Hepatocyte (in vitro differentiated cells): ENCODE measurements around the gene CCDC188. TPM values are rescaled to one million over a fixed set of nuclear protein-coding genes. Genes with fewer than 3 reads are reported as not detected.

Source experiments
- DNase-seq: peaks from one replicate; pipeline ENCODE4 v3.0.0-alpha.2; 2016; ENCODE audit warnings: low spot score
- H2AFZ ChIP-seq: fragments of 200-600 bp; sonication (generic); 2 replicates; pipeline ENCODE4 v1.6.0; 2016; ENCODE audit warnings: antibody characterized with exemption, mild to moderate bottlenecking
- H3K27ac ChIP-seq: fragments of 200-600 bp; sonication (generic); 2 replicates; pipeline ENCODE4 v1.5.1; 2016; ENCODE audit warnings: mild to moderate bottlenecking
- H3K27me3 ChIP-seq: fragments of 200-600 bp; sonication (generic); 2 replicates; pipeline ENCODE4 v1.6.1; 2016
- H3K36me3 ChIP-seq: fragments of 200-600 bp; sonication (generic); replicated peaks from 2 replicates; pipeline ENCODE4 v1.5.1; 2016; ENCODE audit warnings: low read depth; ENCODE audit not compliant: insufficient read depth
- H3K4me1 ChIP-seq: fragments of 200-600 bp; sonication (generic); 2 replicates; pipeline ENCODE4 v1.5.1; 2016; ENCODE audit warnings: mild to moderate bottlenecking, moderate library complexity; ENCODE audit not compliant: insufficient read depth
- H3K4me2 ChIP-seq: fragments of 200-600 bp; sonication (generic); 2 replicates; pipeline ENCODE4 v1.6.0; 2016
- H3K4me3 ChIP-seq: fragments of 200-600 bp; sonication (generic); 2 replicates; pipeline ENCODE4 v1.5.1; 2016; ENCODE audit warnings: mild to moderate bottlenecking
- H3K79me2 ChIP-seq: fragments of 200-600 bp; sonication (generic); 2 replicates; pipeline ENCODE4 v1.6.0; 2017; ENCODE audit warnings: mild to moderate bottlenecking
- H3K9me2 ChIP-seq: fragments of 200-600 bp; sonication (generic); replicated peaks from 2 replicates; pipeline ENCODE4 v1.6.0; 2017; ENCODE audit warnings: mild to moderate bottlenecking; ENCODE audit not compliant: insufficient read depth
- H3K9me3 ChIP-seq: fragments of 200-600 bp; sonication (generic); 2 replicates; pipeline ENCODE4 v1.5.1; 2016; ENCODE audit warnings: low read depth, mild to moderate bottlenecking
- H4K20me1 ChIP-seq: fragments of 200-600 bp; sonication (generic); 2 replicates; pipeline ENCODE4 v1.6.0; 2016; ENCODE audit warnings: mild to moderate bottlenecking; ENCODE audit not compliant: insufficient read depth, poor library complexity, severe bottlenecking
- CTCF ChIP-seq: fragments of 200-600 bp; sonication (generic); IDR thresholded peaks from 2 replicates; pipeline ENCODE4 v1.5.1; 2016; ENCODE audit warnings: antibody characterized with exemption, mild to moderate bottlenecking; ENCODE audit not compliant: poor library complexity
- EZH2 ChIP-seq: fragments of 200-600 bp; sonication (generic); IDR thresholded peaks from 2 replicates; pipeline ENCODE4 v1.6.1; 2016; ENCODE audit warnings: antibody characterized with exemption, mild to moderate bottlenecking, borderline replicate concordance
- EZH2phosphoT487 ChIP-seq: fragments of 200-600 bp; sonication (generic); IDR thresholded peaks from one replicate; pipeline ENCODE4 v1.6.1; 2018; ENCODE audit warnings: antibody characterized with exemption, mild to moderate bottlenecking, low read depth, moderate library complexity; ENCODE audit not compliant: unreplicated experiment, severe bottlenecking
- WGBS: methylation state at CpG from one replicate; pipeline ENCODE4 v1.1.6; 2016; ENCODE audit warnings: low lambda C conversion rate; ENCODE audit errors: missing lambda C conversion rate; 5-methylcytosine and 5-hydroxymethylcytosine counted together
- polyA plus RNA-seq: library from polyadenylated mRNA; unstranded; fragments of >200 nt; fragmentation: Nextera tagmentation; extraction: Ambion mirVana; gene quantifications from 2 replicates; pipeline ENCODE4 v1.2.1, GENCODE V29; 2016
- total RNA-seq: library from RNA; depleted of rRNA; stranded (reverse); fragments of >200 nt; gene quantifications from 2 replicates; pipeline ENCODE4 v1.2.3, GENCODE V29; 2014

The CCDC188 gene
- total and polyA plus RNA-seq, 2 experiments from 2014 or later, result not detected

GRCh38 chr22:20182365-20182764 lies 31.5 kb upstream of the CCDC188 start:
- Histone ChIP-seq H4K20me1 (no peaks in the 10 kb centered on the region), H3K4me2 (no peak overlapping the region), H3K9me2 (no peaks in the 10 kb centered on the region), H3K36me3 (no peaks in the 10 kb centered on the region), H2AFZ (no peak overlapping the region), H3K27ac (no peak overlapping the region), H3K79me2 (no peaks in the 10 kb centered on the region), H3K4me3 (no peak overlapping the region), H3K27me3 (no peaks in the 10 kb centered on the region), H3K4me1 (no peaks in the 10 kb centered on the region), H3K9me3 (no peaks in the 10 kb centered on the region)
- WGBS, result 84% methylated on average over 9 of the region's 9 CpGs
- TF ChIP-seq EZH2 (no peak), CTCF (no peak)
- no peak for DNase-seq

GRCh38 chr22:20181884-20182236 lies 31.0 kb upstream of the CCDC188 start:
- Histone ChIP-seq H3K79me2 (no peaks in the 10 kb centered on the region), H3K9me3 (no peaks in the 10 kb centered on the region), H2AFZ (no peak overlapping the region), H3K4me3 (no peak overlapping the region), H3K27me3 (no peaks in the 10 kb centered on the region), H4K20me1 (no peaks in the 10 kb centered on the region), H3K36me3 (no peaks in the 10 kb centered on the region), H3K9me2 (no peaks in the 10 kb centered on the region), H3K27ac (no peak overlapping the region), H3K4me2 (no peak overlapping the region), H3K4me1 (no peaks in the 10 kb centered on the region)
- 93% methylated on average over 16 of the region's 18 CpGs for WGBS
- TF ChIP-seq EZH2phosphoT487, result no peak
- TF ChIP-seq CTCF, result no peak
- TF ChIP-seq EZH2, result no peak
- no peak for DNase-seq

- H2AFZ ChIP-seq, result no peak overlapping the region
- H4K20me1 ChIP-seq, result no peaks in the 10 kb centered on the region
- no peak overlapping the region for H3K27ac ChIP-seq
- no peaks in the 10 kb centered on the region for H3K9me2 ChIP-seq
- 83% methylated on average over 13 of the region's 17 CpGs for WGBS
- TF ChIP-seq EZH2, result no peak
- TF ChIP-seq EZH2phosphoT487, result no peak
- no peak for TF ChIP-seq CTCF
- H3K9me3 ChIP-seq, result no peaks in the 10 kb centered on the region
- no peaks in the 10 kb centered on the region for H3K4me1 ChIP-seq
- no peak overlapping the region for H3K4me2 ChIP-seq
- no peaks in the 10 kb centered on the region for H3K36me3 ChIP-seq
- H3K27me3 ChIP-seq, result no peaks in the 10 kb centered on the region
- DNase-seq, result no peak
- no peaks in the 10 kb centered on the region for H3K79me2 ChIP-seq
- no peak overlapping the region for H3K4me3 ChIP-seq
Observed at GRCh38 chr22:20181194-20181883, 30.5 kb upstream of the CCDC188 start.

GRCh38 chr22:20180640-20181039 lies 29.8 kb upstream of the CCDC188 start:
- H2AFZ ChIP-seq, result no peak overlapping the region
- WGBS, result 86% methylated on average over 8 of the region's 8 CpGs
- H3K27ac ChIP-seq, result no peak overlapping the region

More at GRCh38 chr22:20180640-20181039, 29.8 kb upstream of the CCDC188 start:
- H3K9me3 ChIP-seq, result no peaks in the 10 kb centered on the region
- TF ChIP-seq CTCF (no peak), EZH2 (no peak)
- H4K20me1 ChIP-seq, result no peaks in the 10 kb centered on the region
- no peaks in the 10 kb centered on the region for H3K36me3 ChIP-seq
- no peaks in the 10 kb centered on the region for H3K9me2 ChIP-seq
- H3K4me2 ChIP-seq, result no peak overlapping the region
- H3K79me2 ChIP-seq, result no peaks in the 10 kb centered on the region
- H3K4me1 ChIP-seq, result peaks cover 3% of the 10 kb centered on the region
- no peak for DNase-seq
- H3K27me3 ChIP-seq, result no peaks in the 10 kb centered on the region
- H3K4me3 ChIP-seq, result no peak overlapping the region
